T-cell (primary cell): ENCODE data around the gene GAPDHS. TPM values are rescaled to one million over a fixed set of nuclear protein-coding genes. Genes with fewer than 3 reads are reported as not detected.

ENCODE experiments used
- ATAC-seq, 4 experiments: fragments of 200-7000 bp in 3 of 4; fragments of 150-1000 bp in 1 of 4; cut with Tn5 transposase; replicated peaks in 1 of 4; 1 replicate in 3 of 4; 2 replicates in 1 of 4; pipeline ENCODE4 v1.10.0; 2021; ENCODE audit warnings: moderate library complexity in 3 of 4, mild to moderate bottlenecking in 2 of 4, moderate number of reproducible peaks in 1 of 4
- CTCF ChIA-PET, 2 donors: fragments of 300-600 bp; sonication (Branson Sonifier 250); formaldehyde crosslinking; loops; one replicate each; lab custom pipeline; 2022; ENCODE audit warnings: antibody characterized with exemption in 2 of 2; lab: Charles Lee
- POLR2A ChIA-PET, 2 donors: fragments of 300-600 bp; sonication (Branson Sonifier 250); formaldehyde crosslinking; loops; one replicate each; lab custom pipeline; 2022; ENCODE audit warnings: antibody characterized with exemption in 2 of 2; lab: Charles Lee
- DNase-seq, 35 experiments: peaks; one replicate each; pipeline versions ENCODE4 v3.0.0 to v3.0.0-alpha.2; 2013 to 2023
- H3K27ac ChIP-seq: one replicate; pipeline ENCODE4 v1.5.1; 2013; ENCODE audit warnings: low read length
- H3K27me3 ChIP-seq, 2 experiments: replicated peaks in 1 of 2; 1 replicate in 1 of 2; 2 replicates in 1 of 2; pipeline versions ENCODE4 v1.6.1 to v1.7.0; 2013; ENCODE audit warnings: low read length in 1 of 2, mixed read lengths in 1 of 2; ENCODE audit not compliant: control insufficient read depth in 2 of 2, insufficient read depth in 2 of 2; ENCODE audit errors: extremely low read depth in 1 of 2
- H3K36me3 ChIP-seq, 2 donors: 1 replicate in 1 of 2; 2 replicates in 1 of 2; pipeline versions ENCODE4 v1.6.1 to v1.7.0; 2013; ENCODE audit warnings: low read length in 1 of 2; ENCODE audit not compliant: control insufficient read depth in 2 of 2, insufficient read depth in 1 of 2; ENCODE audit errors: extremely low read depth in 1 of 2
- H3K4me1 ChIP-seq, 2 experiments: 1 replicate in 1 of 2; 2 replicates in 1 of 2; pipeline versions ENCODE4 v1.6.1 to v1.7.0; 2013; ENCODE audit warnings: low read length in 2 of 2, mixed read lengths in 1 of 2; ENCODE audit not compliant: insufficient read depth in 2 of 2, control insufficient read depth in 1 of 2; ENCODE audit errors: extremely low read depth in 1 of 2
- H3K4me3 ChIP-seq, 2 donors: 1 replicate in 1 of 2; 2 replicates in 1 of 2; pipeline versions ENCODE4 v1.5.1 to v1.7.0; 2013; ENCODE audit warnings: mild to moderate bottlenecking in 2 of 2, low read length in 1 of 2, moderate library complexity in 1 of 2; ENCODE audit not compliant: control insufficient read depth in 1 of 2; ENCODE audit errors: extremely low read depth in 1 of 2
- H3K9me3 ChIP-seq: 2 replicates; pipeline ENCODE4 v1.7.0; 2013
- H3K27ac Mint-ChIP-seq, 2 donors: one replicate each; pipeline ENCODE4 v1.8.0; 2020 to 2021; ENCODE audit warnings: mild to moderate bottlenecking in 2 of 2, mixed read lengths in 2 of 2
- H3K27me3 Mint-ChIP-seq, 2 donors: one replicate each; pipeline ENCODE4 v1.8.0; 2021 to 2022; ENCODE audit warnings: mixed read lengths in 2 of 2
- H3K36me3 Mint-ChIP-seq: one replicate; pipeline ENCODE4 v1.8.0; 2021; ENCODE audit warnings: mixed read lengths
- H3K4me1 Mint-ChIP-seq, 3 donors: one replicate each; pipeline ENCODE4 v1.8.0; 2020 to 2022; ENCODE audit warnings: mixed read lengths in 3 of 3, mild to moderate bottlenecking in 1 of 3
- H3K4me3 Mint-ChIP-seq, 3 donors: one replicate each; pipeline ENCODE4 v1.8.0; 2020 to 2022; ENCODE audit warnings: mild to moderate bottlenecking in 3 of 3, mixed read lengths in 3 of 3, moderate library complexity in 3 of 3
- H3K9me3 Mint-ChIP-seq, 3 donors: one replicate each; pipeline ENCODE4 v1.8.0; 2020 to 2022; ENCODE audit warnings: mixed read lengths in 3 of 3
- WGBS: methylation state at CpG from one replicate; pipeline ENCODE4 v1.1.5; 2013; ENCODE audit warnings: missing lambda C conversion rate; ENCODE audit not compliant: insufficient coverage; 5-methylcytosine and 5-hydroxymethylcytosine counted together
- total RNA-seq, 35 experiments: library from RNA in 6 of 35; stranded (reverse) in 6 of 35; fragments of 120-200 nt in 1 of 35; gene quantifications; one replicate each; pipeline versions ENCODE4 v1.2.1 to v1.2.4 and lab custom pipeline; 2013 to 2026

Gene GAPDHS
- total RNA-seq, 5 donors from 2014 or later (not counting 1 experiment from before 2014, with no cell fraction given): not detected

DNA sequence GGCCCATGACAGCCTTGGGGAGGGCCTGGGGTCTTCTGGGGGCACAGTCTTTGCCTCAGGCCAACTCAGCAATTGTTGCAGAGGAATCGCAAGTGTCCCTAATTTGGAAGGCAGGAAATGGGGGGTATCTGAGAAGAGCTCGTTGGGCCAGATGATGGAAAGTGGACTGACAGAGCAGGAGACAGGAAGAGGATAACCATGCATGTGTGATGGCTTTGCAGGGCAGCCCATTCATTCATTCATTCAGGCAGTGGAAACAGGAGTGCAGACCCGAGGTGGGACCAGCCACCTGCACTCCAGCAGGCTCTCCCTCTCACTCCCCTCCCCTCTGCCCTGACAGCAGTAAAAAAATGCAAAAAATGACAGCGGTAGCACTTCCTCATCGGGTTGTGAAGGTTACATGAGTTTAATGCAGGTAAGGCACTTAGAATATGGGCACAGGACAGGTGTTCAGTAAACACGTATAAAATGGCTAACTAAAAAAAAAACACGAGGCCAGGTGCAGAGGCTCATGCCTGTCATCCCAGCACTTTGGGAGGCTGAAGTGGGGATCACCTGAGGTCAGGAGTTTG, 7.2 kb downstream of the GAPDHS start:
- CTCF ChIA-PET: no interaction called here
- H3K27ac ChIP-seq: no peak overlapping the region
- no peak overlapping the region for H3K27ac Mint-ChIP-seq
- POLR2A ChIA-PET: no interaction called here
- no peaks in the 10 kb centered on the region for H3K36me3 Mint-ChIP-seq
- H3K9me3 Mint-ChIP-seq: no peaks in the 10 kb centered on the region
- H3K27me3 Mint-ChIP-seq: no peaks in the 10 kb centered on the region
- H3K27me3 ChIP-seq: no peaks in the 10 kb centered on the region
- H3K36me3 ChIP-seq: no peaks in the 10 kb centered on the region
- H3K9me3 ChIP-seq: no peaks in the 10 kb centered on the region
- H3K4me3 ChIP-seq: no peak overlapping the region
- peaks cover 8 to 13% (median 12%) of the 10 kb centered on the region in 3 donors for H3K4me1 Mint-ChIP-seq
- peaks cover 3 to 13% of the 10 kb centered on the region in 2 experiments for H3K4me1 ChIP-seq
- no peak for DNase-seq
- no peak overlapping the region for H3K4me3 Mint-ChIP-seq
- WGBS: 45% methylated on average over 2 of the region's 7 CpGs
- no peak for ATAC-seq

DNA sequence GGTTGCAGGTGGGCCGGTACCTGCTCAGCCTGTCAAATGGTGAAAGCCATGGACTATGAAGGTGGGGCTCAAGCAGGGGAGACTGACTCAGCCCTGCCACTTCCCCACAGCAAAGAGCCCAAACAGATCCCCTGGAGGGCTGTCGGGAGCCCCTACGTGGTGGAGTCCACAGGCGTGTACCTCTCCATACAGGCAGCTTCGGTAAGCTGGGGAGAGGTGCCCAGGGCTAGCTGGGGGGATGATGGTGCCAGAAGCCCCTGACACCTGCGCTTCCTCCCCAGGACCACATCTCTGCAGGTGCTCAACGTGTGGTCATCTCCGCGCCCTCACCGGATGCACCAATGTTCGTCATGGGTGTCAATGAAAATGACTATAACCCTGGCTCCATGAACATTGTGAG, 9.0 kb downstream of the GAPDHS start:
- H3K27me3 Mint-ChIP-seq: no peaks in the 10 kb centered on the region
- Histone ChIP-seq H3K4me3 (no peak overlapping the region), H3K36me3 (no peaks in the 10 kb centered on the region), H3K27ac (no peak overlapping the region), H3K27me3 (no peaks in the 10 kb centered on the region), H3K9me3 (no peaks in the 10 kb centered on the region), H3K4me1 (peaks cover 10 to 30% of the 10 kb centered on the region in 2 experiments)
- DNase-seq (no peak), ATAC-seq (no peak)
- CTCF ChIA-PET: no interaction called here
- POLR2A ChIA-PET: no interaction called here
- 100% methylated on average over 1 of the region's 11 CpGs for WGBS
- no peaks in the 10 kb centered on the region for H3K9me3 Mint-ChIP-seq
- H3K36me3 Mint-ChIP-seq: peaks cover 2% of the 10 kb centered on the region
- no peak overlapping the region for H3K27ac Mint-ChIP-seq
- H3K4me1 Mint-ChIP-seq: peaks cover 20 to 26% (median 24%) of the 10 kb centered on the region in 3 donors
- H3K4me3 Mint-ChIP-seq: no peak overlapping the region

DNA sequence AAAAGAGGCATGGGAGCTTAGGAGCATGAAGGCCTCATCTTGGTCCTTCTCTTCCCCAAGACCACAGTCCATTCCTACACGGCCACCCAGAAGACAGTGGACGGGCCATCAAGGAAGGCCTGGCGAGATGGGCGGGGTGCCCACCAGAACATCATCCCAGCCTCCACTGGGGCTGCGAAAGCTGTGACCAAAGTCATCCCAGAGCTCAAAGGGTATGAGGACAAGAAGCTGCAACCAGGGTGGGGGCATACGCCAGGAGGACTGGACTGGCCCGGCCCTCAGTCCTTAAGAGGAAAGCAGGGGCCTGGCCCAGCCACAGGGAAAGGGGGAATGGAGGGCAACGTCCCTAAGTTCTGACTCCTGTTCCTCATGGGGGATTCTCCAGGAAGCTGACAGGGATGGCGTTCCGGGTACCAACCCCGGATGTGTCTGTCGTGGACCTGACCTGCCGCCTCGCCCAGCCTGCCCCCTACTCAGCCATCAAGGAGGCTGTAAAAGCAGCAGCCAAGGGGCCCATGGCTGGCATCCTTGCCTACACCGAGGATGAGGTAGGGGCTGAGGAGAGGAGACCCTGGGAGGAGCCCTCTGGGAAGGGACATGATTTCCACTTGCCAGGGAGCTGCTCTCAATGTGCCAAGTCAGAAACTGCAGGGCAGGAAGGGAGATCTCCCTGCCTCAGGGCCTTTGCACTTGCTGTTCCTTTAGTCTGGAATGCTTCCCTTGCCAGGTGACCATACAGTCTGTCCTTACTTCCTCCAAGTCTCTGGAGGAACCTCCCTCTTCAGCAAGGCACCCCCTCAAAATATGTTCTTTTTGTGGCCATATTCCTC, 10.2 kb downstream of the GAPDHS start:
- Mint-ChIP-seq H3K36me3 (peaks cover 3% of the 10 kb centered on the region), H3K4me1 (peaks cover 24 to 35% (median 32%) of the 10 kb centered on the region in 3 donors), H3K9me3 (no peaks in the 10 kb centered on the region), H3K27ac (no peak overlapping the region), H3K4me3 (no peak overlapping the region), H3K27me3 (no peaks in the 10 kb centered on the region)
- peaks cover 3% of the 10 kb centered on the region in 2 donors for H3K36me3 ChIP-seq
- H3K9me3 ChIP-seq: no peaks in the 10 kb centered on the region
- WGBS: 91% methylated on average over 7 of the region's 15 CpGs
- H3K27ac ChIP-seq: no peak overlapping the region
- H3K4me3 ChIP-seq: no peak overlapping the region
- POLR2A ChIA-PET: no interaction called here
- H3K27me3 ChIP-seq: no peaks in the 10 kb centered on the region
- peaks cover 10 to 31% of the 10 kb centered on the region in 2 experiments for H3K4me1 ChIP-seq
- CTCF ChIA-PET: no interaction called here
- no peak for DNase-seq
- ATAC-seq: no peak

DNA sequence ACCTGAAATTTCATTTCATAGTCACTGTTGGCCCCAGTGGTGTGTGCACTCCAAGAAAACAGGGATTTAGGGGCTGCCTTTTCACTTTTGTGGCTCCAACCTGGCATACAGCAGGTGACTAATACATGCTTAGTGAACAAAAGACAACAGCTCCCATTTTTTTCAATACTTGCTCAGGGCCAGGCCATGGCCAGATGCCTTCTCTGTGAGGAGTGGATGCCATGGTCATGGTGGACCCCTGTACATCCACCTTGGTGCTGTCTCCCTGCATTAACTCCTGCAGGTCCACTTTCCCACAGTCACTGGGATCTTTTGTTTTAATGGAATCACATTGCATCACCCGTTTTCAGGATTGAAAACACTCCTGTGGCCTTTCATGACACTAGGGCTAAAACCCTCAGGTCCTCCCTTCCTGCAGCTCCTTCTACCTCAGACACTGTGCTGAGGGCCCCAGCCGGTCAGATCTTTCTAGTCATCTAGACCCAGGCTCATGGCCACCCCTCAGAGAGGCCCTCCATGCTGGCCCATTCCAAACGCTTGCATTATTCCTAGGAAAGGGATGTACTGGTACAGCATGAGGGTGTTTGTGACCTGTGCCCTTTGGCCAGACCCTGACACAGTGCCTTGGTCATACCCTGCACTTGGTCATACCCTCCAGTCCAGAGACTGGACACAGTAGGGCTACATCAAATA, 11.0 kb downstream of the GAPDHS start:
- Histone ChIP-seq H3K27ac (peak overlapping the region; percentile 88), H3K27me3 (no peaks in the 10 kb centered on the region), H3K4me3 (peak overlapping the region; percentile 75 to 88), H3K36me3 (peaks cover 3% of the 10 kb centered on the region in 2 donors), H3K4me1 (peaks cover 10 to 36% of the 10 kb centered on the region in 2 experiments), H3K9me3 (no peaks in the 10 kb centered on the region)
- Mint-ChIP-seq H3K4me1 (peaks cover 32 to 42% (median 38%) of the 10 kb centered on the region in 3 donors), H3K4me3 (peak overlapping the region; percentile 83 to 87 (median 84)), H3K9me3 (no peaks in the 10 kb centered on the region), H3K27ac (peak overlapping the region; percentile 86 to 87), H3K27me3 (no peaks in the 10 kb centered on the region), H3K36me3 (peaks cover 6% of the 10 kb centered on the region)
- WGBS: 94% methylated on average over 3 of the region's 3 CpGs
- ATAC-seq (no peak), DNase-seq (no peak)
- POLR2A ChIA-PET: no interaction called here
- CTCF ChIA-PET: interaction anchor here in 1 of 2 donors (0.6 kb wide), 1 partner anchor 321 kb away, joined by 3 read pairs; no protein-coding TSS in a partner anchor

DNA sequence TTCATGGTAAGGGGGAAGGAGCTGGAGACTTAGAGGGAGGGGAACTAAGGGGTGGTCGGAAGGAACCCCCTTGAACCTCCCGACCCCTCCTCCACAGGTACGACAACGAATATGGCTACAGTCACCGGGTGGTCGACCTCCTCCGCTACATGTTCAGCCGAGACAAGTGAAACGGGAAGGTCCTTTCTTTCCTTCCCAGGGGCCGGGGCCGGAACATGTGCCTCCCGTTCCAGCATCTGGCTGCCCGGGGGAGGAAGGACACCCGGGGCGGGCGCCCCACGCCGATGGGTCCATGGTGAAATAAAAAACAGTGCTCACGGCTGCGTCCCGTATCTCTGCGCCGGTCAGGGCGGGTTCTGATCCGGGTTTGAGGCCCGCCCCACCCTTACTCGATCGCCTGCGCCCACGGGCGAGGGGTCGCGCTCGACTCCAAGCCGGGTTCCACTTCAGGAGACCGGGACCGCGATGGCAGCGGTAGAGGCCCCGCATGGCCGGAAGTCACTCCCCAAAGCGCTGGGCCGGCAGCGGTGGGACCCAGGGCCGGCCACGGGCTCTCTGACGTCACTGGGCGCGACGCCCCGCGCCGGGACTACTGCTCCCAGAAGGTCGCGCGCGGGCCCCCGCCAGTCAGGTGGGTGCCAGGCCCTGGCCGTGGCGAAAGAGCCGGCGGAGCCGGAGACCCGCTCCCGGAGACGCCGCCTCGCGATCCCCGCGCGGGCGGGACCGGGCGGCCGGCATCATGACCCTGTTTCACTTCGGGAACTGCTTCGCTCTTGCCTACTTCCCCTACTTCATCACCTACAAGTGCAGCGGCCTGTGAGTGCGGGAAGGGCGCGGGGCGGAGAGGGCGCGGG, 12.0 kb downstream of the GAPDHS start, which contains the start of gene TMEM147:
TMEM147 (plus strand) TSS at position 626 of the 854 bp plus-strand sequence; CDS start at position 740, 114 bp downstream.
- H3K36me3 ChIP-seq: peaks cover 3 to 7% of the 10 kb centered on the region in 2 donors
- H3K9me3 ChIP-seq: no peaks in the 10 kb centered on the region
- no peaks in the 10 kb centered on the region for H3K9me3 Mint-ChIP-seq
- H3K4me3 ChIP-seq: peak within 1 kb of the TSS; percentile 75 to 88
- peaks cover 10 to 38% of the 10 kb centered on the region in 2 experiments for H3K4me1 ChIP-seq
- H3K27me3 Mint-ChIP-seq: no peaks in the 10 kb centered on the region
- H3K36me3 Mint-ChIP-seq: peaks cover 8% of the 10 kb centered on the region
- DNase-seq (peak; percentile 34 to 81 (median 64)), ATAC-seq (peak; percentile 90 to 92 (median 92))
- H3K27ac Mint-ChIP-seq: peak within 1 kb of the TSS; percentile 86 to 87
- ChIA-PET POLR2A (no interaction called here), CTCF (interaction anchor here in 1 of 2 donors (0.6 kb wide), 1 partner anchor 320 kb away, joined by 3 read pairs; no protein-coding TSS in a partner anchor)
- peak within 1 kb of the TSS; percentile 88 for H3K27ac ChIP-seq
- under 1% methylated on average over 76 of the region's 85 CpGs for WGBS
- no peaks in the 10 kb centered on the region for H3K27me3 ChIP-seq
- peaks cover 35 to 40% (median 39%) of the 10 kb centered on the region in 3 donors for H3K4me1 Mint-ChIP-seq
- peak within 1 kb of the TSS; percentile 83 to 89 (median 84) for H3K4me3 Mint-ChIP-seq
